Type B pancreatic cell (in vitro differentiated cells): ENCODE results near the gene BTBD9. TPM values are rescaled to one million over a fixed set of nuclear protein-coding genes. Genes with fewer than 3 reads are reported as not detected.

Experiments used
- DNase-seq: peaks from one replicate; pipeline ENCODE4 v3.0.0; 2021; ENCODE audit warnings: mixed read lengths; ENCODE audit not compliant: unreplicated experiment; ENCODE audit errors: extremely low spot score
- H3K27ac Mint-ChIP-seq: 2 replicates; pipeline ENCODE4 v1.8.0; 2021; ENCODE audit warnings: mild to moderate bottlenecking, mixed read lengths
- H3K27me3 Mint-ChIP-seq: 2 replicates; pipeline ENCODE4 v1.8.0; 2021; ENCODE audit warnings: mixed read lengths
- H3K36me3 Mint-ChIP-seq: 2 replicates; pipeline ENCODE4 v1.8.0; 2021; ENCODE audit warnings: mixed read lengths
- H3K4me1 Mint-ChIP-seq: one replicate; pipeline ENCODE4 v1.8.0; 2021; ENCODE audit warnings: mixed read lengths; ENCODE audit not compliant: unreplicated experiment
- H3K4me3 Mint-ChIP-seq: 2 replicates; pipeline ENCODE4 v1.8.0; 2021; ENCODE audit warnings: mild to moderate bottlenecking, mixed read lengths
- H3K9me3 Mint-ChIP-seq: 2 replicates; pipeline ENCODE4 v1.8.0; 2021; ENCODE audit warnings: mixed read lengths
- total RNA-seq: library from RNA; stranded (reverse); gene quantifications from 2 replicates; pipeline ENCODE4 v1.2.1, GENCODE V29; 2021; ENCODE audit warnings: low replicate concordance
- TF ChIP-seq, protein P1 (sequence below): fragments of 200-600 bp; sonication (generic); conservative IDR thresholded peaks from 2 replicates; pipeline ENCODE4 v1.5.0; 2021; ENCODE audit warnings: antibody characterized with exemption, mild to moderate bottlenecking

BTBD9 gene
- total RNA-seq, 1 donor from 2014 or later: 14.9 TPM

GRCh38 chr6:38603496-38603895 lies 36.2 kb downstream of the BTBD9 start:
- no peaks in the 10 kb centered on the region for H3K4me1 Mint-ChIP-seq

DNA sequence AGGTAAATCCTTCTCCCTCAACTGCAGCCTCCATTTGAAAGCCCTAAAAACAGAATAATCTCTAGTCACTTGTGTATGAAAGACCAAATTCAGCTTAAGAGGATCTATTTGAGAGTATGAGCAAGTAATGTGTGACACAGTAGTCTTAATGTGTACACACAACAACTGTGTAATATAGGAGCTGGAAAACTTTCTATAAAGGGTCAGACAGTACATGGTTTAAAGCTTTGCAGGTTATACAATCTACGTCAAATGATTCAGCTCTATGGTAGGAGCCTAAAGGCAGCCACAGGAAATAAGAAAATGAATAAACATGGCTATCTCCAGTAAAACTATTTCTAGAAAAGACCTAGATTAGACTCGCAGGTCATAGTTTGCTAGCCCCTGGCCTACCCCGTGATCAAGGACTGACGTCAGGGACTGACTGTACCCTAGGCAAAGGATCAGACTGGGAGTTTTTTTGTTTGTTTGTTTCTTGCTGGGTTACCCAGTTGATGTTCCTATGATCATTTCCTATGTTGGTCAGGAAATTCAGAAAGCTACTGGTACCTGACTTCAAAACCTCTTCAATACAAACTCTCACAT lies 39.7 kb downstream of the BTBD9 start:
- Mint-ChIP-seq H3K27me3 (no peaks in the 10 kb centered on the region), H3K27ac (no peak overlapping the region), H3K4me3 (no peak overlapping the region), H3K4me1 (no peaks in the 10 kb centered on the region), H3K36me3 (peaks cover 3% of the 10 kb centered on the region), H3K9me3 (peaks cover 3% of the 10 kb centered on the region)
- no peak for DNase-seq
- TF ChIP-seq, protein P1, sequence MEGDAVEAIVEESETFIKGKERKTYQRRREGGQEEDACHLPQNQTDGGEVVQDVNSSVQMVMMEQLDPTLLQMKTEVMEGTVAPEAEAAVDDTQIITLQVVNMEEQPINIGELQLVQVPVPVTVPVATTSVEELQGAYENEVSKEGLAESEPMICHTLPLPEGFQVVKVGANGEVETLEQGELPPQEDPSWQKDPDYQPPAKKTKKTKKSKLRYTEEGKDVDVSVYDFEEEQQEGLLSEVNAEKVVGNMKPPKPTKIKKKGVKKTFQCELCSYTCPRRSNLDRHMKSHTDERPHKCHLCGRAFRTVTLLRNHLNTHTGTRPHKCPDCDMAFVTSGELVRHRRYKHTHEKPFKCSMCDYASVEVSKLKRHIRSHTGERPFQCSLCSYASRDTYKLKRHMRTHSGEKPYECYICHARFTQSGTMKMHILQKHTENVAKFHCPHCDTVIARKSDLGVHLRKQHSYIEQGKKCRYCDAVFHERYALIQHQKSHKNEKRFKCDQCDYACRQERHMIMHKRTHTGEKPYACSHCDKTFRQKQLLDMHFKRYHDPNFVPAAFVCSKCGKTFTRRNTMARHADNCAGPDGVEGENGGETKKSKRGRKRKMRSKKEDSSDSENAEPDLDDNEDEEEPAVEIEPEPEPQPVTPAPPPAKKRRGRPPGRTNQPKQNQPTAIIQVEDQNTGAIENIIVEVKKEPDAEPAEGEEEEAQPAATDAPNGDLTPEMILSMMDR: no peak

More at GRCh38 chr6:38603496-38603895, 36.2 kb downstream of the BTBD9 start:
- Mint-ChIP-seq H3K4me3 (no peak overlapping the region), H3K36me3 (no peaks in the 10 kb centered on the region), H3K27ac (no peak overlapping the region), H3K27me3 (no peaks in the 10 kb centered on the region), H3K9me3 (no peaks in the 10 kb centered on the region)
- TF ChIP-seq, protein P1: no peak
- DNase-seq: no peak

GRCh38 chr6:38599261-38599660 lies 40.5 kb downstream of the BTBD9 start:
- Mint-ChIP-seq H3K27me3 (no peaks in the 10 kb centered on the region), H3K9me3 (peaks cover 3% of the 10 kb centered on the region), H3K4me1 (no peaks in the 10 kb centered on the region), H3K36me3 (peaks cover 3% of the 10 kb centered on the region), H3K27ac (no peak overlapping the region), H3K4me3 (no peak overlapping the region)
- TF ChIP-seq, protein P1: no peak
- no peak for DNase-seq

- H3K27me3 Mint-ChIP-seq: no peaks in the 10 kb centered on the region
These were observed 45.6 kb downstream of the BTBD9 start for GRCh38 chr6:38593998-38594665.

GRCh38 chr6:38593409-38593808 lies 46.3 kb downstream of the BTBD9 start:
- no peak overlapping the region for H3K4me3 Mint-ChIP-seq
- H3K9me3 Mint-ChIP-seq: peaks cover 3% of the 10 kb centered on the region
- no peaks in the 10 kb centered on the region for H3K4me1 Mint-ChIP-seq
- peaks cover 6% of the 10 kb centered on the region for H3K36me3 Mint-ChIP-seq
- no peak overlapping the region for H3K27ac Mint-ChIP-seq
- no peaks in the 10 kb centered on the region for H3K27me3 Mint-ChIP-seq
- TF ChIP-seq, protein P1: no peak
- no peak for DNase-seq

More at GRCh38 chr6:38593998-38594665, 45.6 kb downstream of the BTBD9 start:
- TF ChIP-seq, protein P1: no peak
- DNase-seq: no peak
- Mint-ChIP-seq H3K27ac (no peak overlapping the region), H3K4me1 (no peaks in the 10 kb centered on the region), H3K36me3 (peaks cover 6% of the 10 kb centered on the region), H3K9me3 (peaks cover 3% of the 10 kb centered on the region), H3K4me3 (no peak overlapping the region)
